K562 treated with DMSO at 1 percent for 12 hours (cell line): ENCODE data around the gene SOCS2. TPM values are rescaled to one million over a fixed set of nuclear protein-coding genes. Genes with fewer than 3 reads are reported as not detected.

Source experiments
- total RNA-seq: library from RNA; unstranded; fragments of 300-600 nt; gene quantifications from 2 replicates; pipeline ENCODE4 v1.2.3, GENCODE V29; 2022; ENCODE audit not compliant: insufficient read depth

Gene SOCS2, protein sequence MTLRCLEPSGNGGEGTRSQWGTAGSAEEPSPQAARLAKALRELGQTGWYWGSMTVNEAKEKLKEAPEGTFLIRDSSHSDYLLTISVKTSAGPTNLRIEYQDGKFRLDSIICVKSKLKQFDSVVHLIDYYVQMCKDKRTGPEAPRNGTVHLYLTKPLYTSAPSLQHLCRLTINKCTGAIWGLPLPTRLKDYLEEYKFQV
- total RNA-seq, result 177 and 269 TPM in 2 replicates

GRCh38 chr12:93571925-93572711 is at the start of gene SOCS2:
SOCS2 (plus strand) TSS chr12:93572675; CDS start chr12:93572898, 223 bp downstream.

Other genes with a start within 250 kb of the SOCS2 start
- 23.4 and 63.2 TPM in 2 replicates for gene NUDT4, start 194.8 kb upstream of the SOCS2 start, total RNA-seq
- 44.3 and 70.9 TPM in 2 replicates for gene UBE2N, start 130.7 kb upstream of the SOCS2 start, total RNA-seq
- gene MRPL42, start 105.2 kb upstream of the SOCS2 start, total RNA-seq, result 61.8 and 101 TPM in 2 replicates
- gene CRADD, start 104.7 kb downstream of the SOCS2 start, total RNA-seq, result 46.5 and 48.3 TPM in 2 replicates